Measurements from ENCODE around the gene NAPA.

Gene NAPA

DNA sequence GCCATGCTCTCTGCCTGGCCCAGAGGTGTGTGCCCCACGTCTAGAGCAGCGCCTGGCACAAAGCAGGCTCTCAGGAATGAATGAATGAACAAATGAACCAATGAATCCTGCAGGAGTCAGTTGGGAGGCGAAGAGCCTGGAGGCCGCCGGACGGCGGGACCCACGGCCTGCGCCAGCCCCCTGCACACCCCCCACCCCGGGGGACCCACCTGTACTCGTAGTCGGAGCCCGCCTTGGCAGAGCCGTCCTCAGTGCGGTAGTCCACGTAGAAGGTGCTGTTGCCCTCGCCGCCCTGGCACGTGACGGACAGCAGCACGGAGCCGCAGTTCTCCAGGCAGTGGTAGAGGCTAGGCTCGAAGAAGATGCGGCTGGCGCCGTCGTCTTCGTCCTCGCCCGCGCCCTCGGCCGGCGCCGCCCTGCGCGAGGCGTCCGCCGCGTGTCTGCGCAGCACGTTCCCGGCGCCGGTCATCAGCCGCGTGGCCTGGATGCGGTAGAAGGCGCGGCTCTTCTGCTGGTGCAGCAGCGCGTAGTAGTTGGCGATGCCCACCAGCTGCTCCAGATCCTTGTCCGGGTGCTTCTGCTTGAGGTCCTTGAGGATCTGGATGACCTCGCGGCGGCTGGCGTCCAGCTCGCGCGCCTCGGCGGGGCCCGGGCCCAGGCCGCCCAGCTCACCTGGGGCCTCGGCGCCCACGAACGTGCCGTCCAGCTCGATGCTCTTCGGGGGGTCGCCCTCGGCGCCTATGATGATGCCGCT is 58.0 kb downstream of the NAPA start:
- DNase-seq (ENCODE audit: low read depth), result no peak

DNA sequence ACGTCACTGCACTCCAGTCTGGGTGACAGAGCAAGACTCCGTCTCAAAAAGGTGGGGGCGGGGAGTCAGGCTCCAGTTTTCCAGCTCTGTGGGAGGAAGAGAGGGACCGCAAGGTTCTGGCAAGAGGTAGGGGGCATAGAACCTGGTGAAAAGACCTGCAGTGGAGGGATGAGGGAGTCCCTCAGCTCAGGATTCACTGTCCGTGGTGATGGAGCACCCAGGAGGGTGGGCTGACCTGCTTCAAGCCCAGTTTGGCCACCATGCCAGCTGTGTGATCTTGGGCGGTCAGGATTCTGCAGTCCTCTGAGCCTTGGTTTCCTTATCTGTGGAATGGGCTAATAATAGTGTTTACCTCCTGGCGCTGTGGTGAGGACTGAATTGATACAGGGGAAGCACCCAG is 64.4 kb downstream of the NAPA start:
- DNase-seq (ENCODE audit: low read depth), result no peak

- no peak for DNase-seq (ENCODE audit: low read depth)
Measured at GRCh38 chr19:47448360-47448727, 66.5 kb downstream of the NAPA start.

- no peak for DNase-seq (ENCODE audit: low read depth)
Measured at GRCh38 chr19:47447470-47448359, 67.1 kb downstream of the NAPA start.

GRCh38 chr19:47446534-47447469 is 68.1 kb downstream of the NAPA start:
- no peak for DNase-seq (ENCODE audit: low read depth)

- no peak for DNase-seq (ENCODE audit: low read depth)
Measured at GRCh38 chr19:47445937-47446402, 68.9 kb downstream of the NAPA start.

- no peak for DNase-seq (ENCODE audit: low read depth)
Measured at GRCh38 chr19:47445527-47445926, 69.3 kb downstream of the NAPA start.

- DNase-seq (ENCODE audit: low read depth), result no peak
Measured at GRCh38 chr19:47444388-47444821, 70.5 kb downstream of the NAPA start.

- no peak for DNase-seq (ENCODE audit: low read depth)
Measured at GRCh38 chr19:47443331-47443730, 71.5 kb downstream of the NAPA start.

- DNase-seq (ENCODE audit: low read depth), result no peak
Measured at GRCh38 chr19:47438793-47439220, 76.1 kb downstream of the NAPA start.

Data from HS-27A (cell line).